HEK293 (cell line): ENCODE measurements around the gene DCDC1.

Experiments used
- CTCF ChIA-PET: fragments of 350-600 bp; formaldehyde crosslinking; extraction: SDS; loops from one replicate; lab custom pipeline; 2021; ENCODE audit warnings: antibody characterized with exemption; lab: Yijun Ruan, JAX
- POLR2A ChIA-PET: fragments of 300-600 bp; formaldehyde crosslinking; extraction: SDS; loops from one replicate; lab custom pipeline; 2020; ENCODE audit warnings: antibody characterized with exemption, inconsistent platforms; lab: Yijun Ruan, JAX
- H3K27ac ChIP-seq: fragments of 200-500 bp; sonication (Bioruptor generic); 2 replicates; pipeline ENCODE4 v1.5.1; 2014; ENCODE audit warnings: low read depth, low read length, control low read depth, inconsistent platforms; ENCODE audit errors: extremely low read depth
- H3K36me3 ChIP-seq, 2 experiments: fragments of 200-500 bp in 1 of 2; sonication (Bioruptor generic) in 1 of 2; 1 replicate in 1 of 2; 2 replicates in 1 of 2; pipeline ENCODE4 v1.5.1; 2014 to 2017; ENCODE audit warnings: inconsistent platforms in 2 of 2, low read length in 2 of 2; ENCODE audit not compliant: control insufficient read depth in 2 of 2, insufficient read depth in 1 of 2
- H3K4me1 ChIP-seq: fragments of 200-500 bp; sonication (Bioruptor generic); 2 replicates; pipeline ENCODE4 v1.5.1; 2014; ENCODE audit warnings: mild to moderate bottlenecking, low read length, inconsistent platforms; ENCODE audit not compliant: control insufficient read depth, insufficient read depth
- H3K4me3 ChIP-seq: 2 replicates; pipeline ENCODE4 v1.5.1; 2011; ENCODE audit warnings: low read depth, mild to moderate bottlenecking, control low read depth, low read length, moderate library complexity
- H3K9me3 ChIP-seq: fragments of 200-500 bp; sonication (Bioruptor generic); 2 replicates; pipeline ENCODE4 v1.5.1; 2014; ENCODE audit warnings: low read depth, low read length, inconsistent platforms; ENCODE audit not compliant: control insufficient read depth, insufficient read depth
- BCL11B ChIP-seq: fragments of 450-650 bp; formaldehyde crosslinking; IDR thresholded peaks from 2 replicates; pipeline ENCODE4 v1.5.1; 2016; ENCODE audit warnings: low read depth, missing biosample characterization, missing genetic modification characterization
- CTCF ChIP-seq: fragments of 450-650 bp; formaldehyde crosslinking; IDR thresholded peaks from 2 replicates; pipeline ENCODE4 v1.5.1; 2016; ENCODE audit warnings: missing biosample characterization, missing genetic modification characterization
- ELK4 ChIP-seq: IDR thresholded peaks from 2 replicates; pipeline ENCODE4 v1.6.1; 2011; ENCODE audit warnings: mild to moderate bottlenecking, low read depth, low read length, borderline replicate concordance
- HOXD13 ChIP-seq: sonication (generic); formaldehyde crosslinking; IDR thresholded peaks from 2 replicates; pipeline ENCODE4 v1.8.0; 2022; ENCODE audit warnings: missing genetic modification reagents, borderline replicate concordance
- KLF1 ChIP-seq: fragments of 450-650 bp; formaldehyde crosslinking; IDR thresholded peaks from 2 replicates; pipeline ENCODE4 v1.5.1; 2016; ENCODE audit warnings: missing biosample characterization, missing genetic modification characterization
- SP7 ChIP-seq: fragments of 450-650 bp; formaldehyde crosslinking; IDR thresholded peaks from 2 replicates; pipeline ENCODE4 v1.5.1; 2016; ENCODE audit warnings: missing biosample characterization, missing genetic modification characterization
- ZBTB1 ChIP-seq: fragments of 450-650 bp; formaldehyde crosslinking; IDR thresholded peaks from 2 replicates; pipeline ENCODE4 v1.5.1; 2016; ENCODE audit warnings: missing biosample characterization, missing genetic modification characterization
- ZBTB20 ChIP-seq: fragments of 450-650 bp; formaldehyde crosslinking; IDR thresholded peaks from 2 replicates; pipeline ENCODE4 v1.5.1; 2016; ENCODE audit warnings: missing biosample characterization, missing genetic modification characterization
- ZNF157 ChIP-seq: fragments of 450-650 bp; formaldehyde crosslinking; IDR thresholded peaks from 2 replicates; pipeline ENCODE4 v1.5.1; 2016; ENCODE audit warnings: missing biosample characterization, missing genetic modification characterization
- ZNF529 ChIP-seq: fragments of 450-650 bp; formaldehyde crosslinking; IDR thresholded peaks from 2 replicates; pipeline ENCODE4 v1.5.1; 2017; ENCODE audit warnings: missing genetic modification characterization, missing biosample characterization; ENCODE audit not compliant: insufficient replicate concordance
- ZNF560 ChIP-seq: fragments of 450-650 bp; formaldehyde crosslinking; IDR thresholded peaks from 2 replicates; pipeline ENCODE4 v1.5.1; 2017; ENCODE audit warnings: missing biosample characterization, missing genetic modification characterization, borderline replicate concordance
- ZNF571 ChIP-seq: fragments of 450-650 bp; formaldehyde crosslinking; IDR thresholded peaks from 2 replicates; pipeline ENCODE4 v1.5.0; 2017; ENCODE audit warnings: missing biosample characterization, missing genetic modification characterization
- ZNF596 ChIP-seq: fragments of 450-650 bp; IDR thresholded peaks from 2 replicates; pipeline ENCODE4 v1.5.0; 2018; ENCODE audit warnings: missing biosample characterization, mild to moderate bottlenecking, missing genetic modification characterization, moderate library complexity
- ZNF610 ChIP-seq: fragments of 450-650 bp; formaldehyde crosslinking; IDR thresholded peaks from 2 replicates; pipeline ENCODE4 v1.5.1; 2016; ENCODE audit warnings: missing biosample characterization, missing genetic modification characterization, borderline replicate concordance
- ZNF654 ChIP-seq: fragments of 450-650 bp; formaldehyde crosslinking; IDR thresholded peaks from 2 replicates; pipeline ENCODE4 v1.5.1; 2016; ENCODE audit warnings: low read depth, missing biosample characterization, missing genetic modification characterization
- ZNF701 ChIP-seq: fragments of 450-650 bp; formaldehyde crosslinking; IDR thresholded peaks from 2 replicates; pipeline ENCODE4 v1.5.1; 2016; ENCODE audit warnings: missing biosample characterization, missing genetic modification characterization
- ZNF768 ChIP-seq: fragments of 450-650 bp; formaldehyde crosslinking; IDR thresholded peaks from 2 replicates; pipeline ENCODE4 v1.5.1; 2018; ENCODE audit warnings: missing biosample characterization, mild to moderate bottlenecking, missing genetic modification characterization
- ZNF792 ChIP-seq: fragments of 450-650 bp; formaldehyde crosslinking; IDR thresholded peaks from 2 replicates; pipeline ENCODE4 v1.5.1; 2016; ENCODE audit warnings: missing biosample characterization, missing genetic modification characterization
- TF ChIP-seq, protein P1 (sequence below): fragments of 450-650 bp; formaldehyde crosslinking; IDR thresholded peaks from 2 replicates; pipeline ENCODE4 v1.5.1; 2017; ENCODE audit warnings: missing biosample characterization, mild to moderate bottlenecking, missing genetic modification characterization, moderate library complexity
- TF ChIP-seq, protein P2 (sequence below): fragments of 450-650 bp; formaldehyde crosslinking; IDR thresholded peaks from 2 replicates; pipeline ENCODE4 v1.5.1; 2017; ENCODE audit warnings: missing biosample characterization, missing genetic modification characterization
- TF ChIP-seq, protein P3 (sequence below): fragments of 450-650 bp; formaldehyde crosslinking; IDR thresholded peaks from 2 replicates; pipeline ENCODE4 v1.5.0; 2017; ENCODE audit warnings: missing biosample characterization, missing genetic modification characterization, borderline replicate concordance

DCDC1 gene

GRCh38 chr11:30914143-30914762, 455.3 kb downstream of the DCDC1 start:
- H3K4me3 ChIP-seq = no peak overlapping the region
- 0 out of 2 replicates have a peak, but pooled peaks have one; percentile 22 for TF ChIP-seq CTCF (tag by site-specific recombination)
- no peak for TF ChIP-seq ZNF560 (tag by site-specific recombination)
- peak; percentile 42 for TF ChIP-seq ZNF654
- TF ChIP-seq ZNF701 (tag by site-specific recombination) = no peak
- TF ChIP-seq, all 188 proteins: peak for 2
- ChIA-PET POLR2A (no interaction called here), CTCF (interaction anchor here (0.5 to 3.0 kb wide), 36 partner anchors 9 to 1481 kb away, joined by 3 to 36 read pairs (median 4); partner anchors contain the start of gene MPPED2)
- Histone ChIP-seq H3K4me1 (no peaks in the 10 kb centered on the region), H3K9me3 (no peaks in the 10 kb centered on the region), H3K36me3 (no peaks in the 10 kb centered on the region), H3K27ac (no peak overlapping the region)

DNA sequence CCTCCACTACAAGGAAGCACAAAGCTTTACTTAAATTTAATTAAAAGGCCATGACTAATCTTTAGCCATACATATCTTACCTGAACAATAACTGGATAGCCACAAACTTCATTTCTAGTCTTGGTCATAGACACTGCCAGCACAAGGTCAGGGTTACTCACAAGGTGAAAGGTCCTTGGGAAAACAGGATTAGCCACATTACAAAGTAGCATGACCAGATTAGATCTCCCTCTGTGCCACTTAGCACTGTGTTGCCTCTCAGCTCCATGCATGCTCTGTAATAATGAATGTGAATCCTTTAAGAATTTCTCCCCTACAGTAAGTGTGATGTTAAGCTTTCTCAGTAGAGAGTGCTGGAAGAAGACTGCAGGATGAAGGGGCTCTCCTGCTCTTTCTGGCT, 458.3 kb downstream of the DCDC1 start:
- Histone ChIP-seq H3K27ac (no peak overlapping the region), H3K4me3 (no peak overlapping the region), H3K4me1 (no peaks in the 10 kb centered on the region), H3K9me3 (no peaks in the 10 kb centered on the region), H3K36me3 (no peaks in the 10 kb centered on the region)
- TF ChIP-seq, protein P1, sequence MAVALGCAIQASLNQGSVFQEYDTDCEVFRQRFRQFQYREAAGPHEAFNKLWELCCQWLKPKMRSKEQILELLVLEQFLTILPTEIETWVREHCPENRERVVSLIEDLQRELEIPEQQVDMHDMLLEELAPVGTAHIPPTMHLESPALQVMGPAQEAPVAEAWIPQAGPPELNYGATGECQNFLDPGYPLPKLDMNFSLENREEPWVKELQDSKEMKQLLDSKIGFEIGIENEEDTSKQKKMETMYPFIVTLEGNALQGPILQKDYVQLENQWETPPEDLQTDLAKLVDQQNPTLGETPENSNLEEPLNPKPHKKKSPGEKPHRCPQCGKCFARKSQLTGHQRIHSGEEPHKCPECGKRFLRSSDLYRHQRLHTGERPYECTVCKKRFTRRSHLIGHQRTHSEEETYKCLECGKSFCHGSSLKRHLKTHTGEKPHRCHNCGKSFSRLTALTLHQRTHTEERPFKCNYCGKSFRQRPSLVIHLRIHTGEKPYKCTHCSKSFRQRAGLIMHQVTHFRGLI (tag by site-specific recombination) = no peak
- no peak for TF ChIP-seq SP7 (tag by site-specific recombination)
- no peak for TF ChIP-seq HOXD13 (CRISPR knock-in tag)
- TF ChIP-seq BCL11B (tag by site-specific recombination) = no peak
- CTCF ChIA-PET = interaction anchor here (0.7 to 1.3 kb wide), 2 partner anchors 670 to 1478 kb away, joined by 3 to 6 read pairs; no protein-coding TSS in a partner anchor
- POLR2A ChIA-PET = no interaction called here

GRCh38 chr11:30908857-30909256, 460.7 kb downstream of the DCDC1 start:
- ChIA-PET CTCF (no interaction called here), POLR2A (no interaction called here)
- H3K4me3 ChIP-seq = no peak overlapping the region
- no peak overlapping the region for H3K27ac ChIP-seq
- TF ChIP-seq ZNF529 (tag by site-specific recombination) (no peak), ZNF610 (tag by site-specific recombination) (no peak), KLF1 (no peak), ZBTB1 (tag by site-specific recombination) (no peak), ZNF157 (no peak), ZBTB20 (tag by site-specific recombination) (no peak), ZNF596 (tag by site-specific recombination) (no peak), ZNF768 (tag by site-specific recombination) (no peak), ZNF792 (tag by site-specific recombination) (no peak), ELK4 (no peak), ZNF571 (no peak)
- TF ChIP-seq, protein P2, sequence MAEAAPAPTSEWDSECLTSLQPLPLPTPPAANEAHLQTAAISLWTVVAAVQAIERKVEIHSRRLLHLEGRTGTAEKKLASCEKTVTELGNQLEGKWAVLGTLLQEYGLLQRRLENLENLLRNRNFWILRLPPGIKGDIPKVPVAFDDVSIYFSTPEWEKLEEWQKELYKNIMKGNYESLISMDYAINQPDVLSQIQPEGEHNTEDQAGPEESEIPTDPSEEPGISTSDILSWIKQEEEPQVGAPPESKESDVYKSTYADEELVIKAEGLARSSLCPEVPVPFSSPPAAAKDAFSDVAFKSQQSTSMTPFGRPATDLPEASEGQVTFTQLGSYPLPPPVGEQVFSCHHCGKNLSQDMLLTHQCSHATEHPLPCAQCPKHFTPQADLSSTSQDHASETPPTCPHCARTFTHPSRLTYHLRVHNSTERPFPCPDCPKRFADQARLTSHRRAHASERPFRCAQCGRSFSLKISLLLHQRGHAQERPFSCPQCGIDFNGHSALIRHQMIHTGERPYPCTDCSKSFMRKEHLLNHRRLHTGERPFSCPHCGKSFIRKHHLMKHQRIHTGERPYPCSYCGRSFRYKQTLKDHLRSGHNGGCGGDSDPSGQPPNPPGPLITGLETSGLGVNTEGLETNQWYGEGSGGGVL = no peak
- TF ChIP-seq, protein P3, sequence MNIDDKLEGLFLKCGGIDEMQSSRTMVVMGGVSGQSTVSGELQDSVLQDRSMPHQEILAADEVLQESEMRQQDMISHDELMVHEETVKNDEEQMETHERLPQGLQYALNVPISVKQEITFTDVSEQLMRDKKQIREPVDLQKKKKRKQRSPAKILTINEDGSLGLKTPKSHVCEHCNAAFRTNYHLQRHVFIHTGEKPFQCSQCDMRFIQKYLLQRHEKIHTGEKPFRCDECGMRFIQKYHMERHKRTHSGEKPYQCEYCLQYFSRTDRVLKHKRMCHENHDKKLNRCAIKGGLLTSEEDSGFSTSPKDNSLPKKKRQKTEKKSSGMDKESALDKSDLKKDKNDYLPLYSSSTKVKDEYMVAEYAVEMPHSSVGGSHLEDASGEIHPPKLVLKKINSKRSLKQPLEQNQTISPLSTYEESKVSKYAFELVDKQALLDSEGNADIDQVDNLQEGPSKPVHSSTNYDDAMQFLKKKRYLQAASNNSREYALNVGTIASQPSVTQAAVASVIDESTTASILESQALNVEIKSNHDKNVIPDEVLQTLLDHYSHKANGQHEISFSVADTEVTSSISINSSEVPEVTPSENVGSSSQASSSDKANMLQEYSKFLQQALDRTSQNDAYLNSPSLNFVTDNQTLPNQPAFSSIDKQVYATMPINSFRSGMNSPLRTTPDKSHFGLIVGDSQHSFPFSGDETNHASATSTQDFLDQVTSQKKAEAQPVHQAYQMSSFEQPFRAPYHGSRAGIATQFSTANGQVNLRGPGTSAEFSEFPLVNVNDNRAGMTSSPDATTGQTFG = no peak
- H3K9me3 ChIP-seq = no peaks in the 10 kb centered on the region
- no peaks in the 10 kb centered on the region for H3K36me3 ChIP-seq
- H3K4me1 ChIP-seq = no peaks in the 10 kb centered on the region
